Measurements from ENCODE around the gene RPL7A. TPM values are rescaled to one million over a fixed set of nuclear protein-coding genes. Genes with fewer than 3 reads are reported as not detected.

RPL7A gene
- total RNA-seq, 3 donors from 2014 or later (not counting 1 experiment from before 2014, with no cell fraction given), result 1,409 to 1,616 (median 1,600) TPM

DNA sequence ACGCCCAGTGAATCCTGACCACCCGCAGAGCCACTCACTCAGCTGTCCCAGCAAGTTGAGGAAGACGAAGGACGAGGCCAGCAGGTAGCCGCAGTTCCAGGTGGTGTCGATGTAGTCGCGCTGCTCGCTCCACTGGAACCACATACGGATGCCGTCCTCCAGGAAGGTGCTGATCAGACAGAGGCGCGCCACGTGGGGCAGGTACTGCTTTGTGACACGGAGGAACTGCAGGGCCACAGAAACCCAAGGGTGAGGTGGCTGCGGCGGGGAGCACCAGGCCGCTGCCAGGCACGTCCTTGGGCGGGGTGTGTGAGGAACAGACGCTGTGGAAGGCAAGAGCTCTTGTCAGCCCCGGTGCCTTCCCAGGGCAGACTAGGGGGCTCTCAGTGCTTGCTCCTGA lies 19.2 kb downstream of the RPL7A start:
- 95% methylated on average over 22 of the region's 22 CpGs for WGBS (ENCODE audit: insufficient coverage)
- Histone ChIP-seq H3K4me3 (ENCODE audit: low read length) (no peak overlapping the region), H3K27ac (ENCODE audit: low read length) (no peak overlapping the region), H3K27me3 (ENCODE audit: control insufficient read depth, insufficient read depth, low read length) (no peaks in the 10 kb centered on the region), H3K9me3 (ENCODE audit: control insufficient read depth, insufficient read depth, low read length) (no peaks in the 10 kb centered on the region), H3K4me1 (ENCODE audit: control insufficient read depth, insufficient read depth, low read length) (peaks cover 54% of the 10 kb centered on the region), H3K36me3 (ENCODE audit: control insufficient read depth, insufficient read depth, low read length) (peaks cover 55% of the 10 kb centered on the region)
- Mint-ChIP-seq H3K36me3 (peaks cover 7% of the 10 kb centered on the region), H3K27me3 (ENCODE audit: low read depth in 2 of 2) (no peaks in the 10 kb centered on the region), H3K4me1 (peaks cover 57 to 68% of the 10 kb centered on the region in 2 donors), H3K27ac (no peak overlapping the region), H3K9me3 (no peaks in the 10 kb centered on the region), H3K4me3 (no peak overlapping the region)
- TF ChIP-seq, protein P1, sequence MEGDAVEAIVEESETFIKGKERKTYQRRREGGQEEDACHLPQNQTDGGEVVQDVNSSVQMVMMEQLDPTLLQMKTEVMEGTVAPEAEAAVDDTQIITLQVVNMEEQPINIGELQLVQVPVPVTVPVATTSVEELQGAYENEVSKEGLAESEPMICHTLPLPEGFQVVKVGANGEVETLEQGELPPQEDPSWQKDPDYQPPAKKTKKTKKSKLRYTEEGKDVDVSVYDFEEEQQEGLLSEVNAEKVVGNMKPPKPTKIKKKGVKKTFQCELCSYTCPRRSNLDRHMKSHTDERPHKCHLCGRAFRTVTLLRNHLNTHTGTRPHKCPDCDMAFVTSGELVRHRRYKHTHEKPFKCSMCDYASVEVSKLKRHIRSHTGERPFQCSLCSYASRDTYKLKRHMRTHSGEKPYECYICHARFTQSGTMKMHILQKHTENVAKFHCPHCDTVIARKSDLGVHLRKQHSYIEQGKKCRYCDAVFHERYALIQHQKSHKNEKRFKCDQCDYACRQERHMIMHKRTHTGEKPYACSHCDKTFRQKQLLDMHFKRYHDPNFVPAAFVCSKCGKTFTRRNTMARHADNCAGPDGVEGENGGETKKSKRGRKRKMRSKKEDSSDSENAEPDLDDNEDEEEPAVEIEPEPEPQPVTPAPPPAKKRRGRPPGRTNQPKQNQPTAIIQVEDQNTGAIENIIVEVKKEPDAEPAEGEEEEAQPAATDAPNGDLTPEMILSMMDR (IDR thresholded peaks at IDR 0.05), result no peak
- intact Hi-C loops (cut with micrococcal nuclease), result no loop called here
- DNase-seq (no peak), ATAC-seq (no peak)

DNA sequence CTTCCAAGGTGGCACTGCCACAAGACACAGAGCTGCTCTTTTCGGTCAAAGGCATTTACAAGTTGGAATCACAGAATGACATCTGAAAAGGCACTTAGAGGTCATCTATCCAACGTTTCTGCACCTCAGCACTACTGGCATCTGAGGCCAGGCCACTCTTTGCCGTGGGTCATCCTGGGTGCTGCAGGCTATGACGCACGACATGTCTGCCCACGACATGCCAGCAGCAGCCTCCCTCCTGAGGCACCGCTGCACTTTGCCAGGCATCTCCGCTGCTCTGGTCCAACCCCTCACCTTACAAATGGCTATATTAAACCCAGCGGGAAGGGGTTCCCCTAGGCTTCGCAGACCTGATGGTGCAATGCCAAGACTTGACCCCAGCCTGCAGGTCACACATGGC lies 19.8 kb downstream of the RPL7A start:
- Histone ChIP-seq H3K4me1 (ENCODE audit: control insufficient read depth, insufficient read depth, low read length) (peaks cover 60% of the 10 kb centered on the region), H3K36me3 (ENCODE audit: control insufficient read depth, insufficient read depth, low read length) (peaks cover 51% of the 10 kb centered on the region), H3K27ac (ENCODE audit: low read length) (no peak overlapping the region), H3K4me3 (ENCODE audit: low read length) (no peak overlapping the region), H3K27me3 (ENCODE audit: control insufficient read depth, insufficient read depth, low read length) (no peaks in the 10 kb centered on the region), H3K9me3 (ENCODE audit: control insufficient read depth, insufficient read depth, low read length) (no peaks in the 10 kb centered on the region)
- 92% methylated on average over 10 of the region's 10 CpGs for WGBS (ENCODE audit: insufficient coverage)
- Mint-ChIP-seq H3K9me3 (no peaks in the 10 kb centered on the region), H3K36me3 (peaks cover 7% of the 10 kb centered on the region), H3K4me3 (no peak overlapping the region), H3K27ac (no peak overlapping the region), H3K27me3 (ENCODE audit: low read depth in 2 of 2) (no peaks in the 10 kb centered on the region), H3K4me1 (peaks cover 63 to 74% of the 10 kb centered on the region in 2 donors)
- ATAC-seq (no peak), DNase-seq (no peak)
- TF ChIP-seq, protein P1 (IDR thresholded peaks at IDR 0.05), result no peak
- intact Hi-C loops (cut with micrococcal nuclease), result no loop called here

DNA sequence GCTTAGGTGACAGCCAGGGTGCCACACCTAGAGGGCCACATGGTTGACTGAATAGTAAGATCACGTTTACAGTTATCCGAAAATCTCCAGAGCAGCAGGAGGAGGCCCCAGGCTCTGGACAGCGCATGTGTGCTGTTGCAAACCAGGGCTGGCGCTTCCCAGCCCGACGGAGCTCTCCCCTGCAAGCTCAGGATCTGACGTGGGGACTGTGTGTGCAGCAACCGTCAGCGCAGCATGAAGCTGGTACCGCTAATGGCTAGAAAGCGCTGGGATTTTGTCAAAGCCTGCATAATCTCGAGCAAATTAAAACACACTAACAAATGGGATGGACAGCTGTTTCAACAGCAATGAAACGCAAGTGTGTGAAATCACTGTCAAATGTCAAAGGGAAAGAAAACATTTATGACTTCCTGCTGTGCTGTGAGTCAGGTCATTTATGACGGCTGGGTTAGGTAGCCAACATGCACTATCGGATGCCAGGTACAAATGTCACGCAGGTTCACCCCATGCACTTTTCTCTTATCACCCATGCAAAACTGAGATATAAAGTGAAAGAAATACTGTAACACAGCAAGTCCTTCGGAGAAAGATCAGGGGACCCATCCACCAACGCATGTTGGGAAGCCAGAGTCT lies 20.3 kb downstream of the RPL7A start:
- Mint-ChIP-seq H3K27ac (peak overlapping the region; percentile 90 to 96), H3K4me1 (peaks cover 61 to 73% of the 10 kb centered on the region in 2 donors), H3K4me3 (peak overlapping the region; percentile 45), H3K9me3 (no peaks in the 10 kb centered on the region), H3K27me3 (ENCODE audit: low read depth in 2 of 2) (no peaks in the 10 kb centered on the region), H3K36me3 (peaks cover 6% of the 10 kb centered on the region)
- intact Hi-C loops (cut with micrococcal nuclease), result no loop called here
- 83% methylated on average over 18 of the region's 18 CpGs for WGBS (ENCODE audit: insufficient coverage)
- H3K9me3 ChIP-seq (ENCODE audit: control insufficient read depth, insufficient read depth, low read length), result no peaks in the 10 kb centered on the region
- TF ChIP-seq, protein P1 (IDR thresholded peaks at IDR 0.05), result no peak
- DNase-seq (no peak), ATAC-seq (no peak)
- H3K36me3 ChIP-seq (ENCODE audit: control insufficient read depth, insufficient read depth, low read length), result peaks cover 50% of the 10 kb centered on the region
- peaks cover 65% of the 10 kb centered on the region for H3K4me1 ChIP-seq (ENCODE audit: control insufficient read depth, insufficient read depth, low read length)
- no peak overlapping the region for H3K4me3 ChIP-seq (ENCODE audit: low read length)
- no peak overlapping the region for H3K27ac ChIP-seq (ENCODE audit: low read length)
- H3K27me3 ChIP-seq (ENCODE audit: control insufficient read depth, insufficient read depth, low read length), result no peaks in the 10 kb centered on the region

DNA sequence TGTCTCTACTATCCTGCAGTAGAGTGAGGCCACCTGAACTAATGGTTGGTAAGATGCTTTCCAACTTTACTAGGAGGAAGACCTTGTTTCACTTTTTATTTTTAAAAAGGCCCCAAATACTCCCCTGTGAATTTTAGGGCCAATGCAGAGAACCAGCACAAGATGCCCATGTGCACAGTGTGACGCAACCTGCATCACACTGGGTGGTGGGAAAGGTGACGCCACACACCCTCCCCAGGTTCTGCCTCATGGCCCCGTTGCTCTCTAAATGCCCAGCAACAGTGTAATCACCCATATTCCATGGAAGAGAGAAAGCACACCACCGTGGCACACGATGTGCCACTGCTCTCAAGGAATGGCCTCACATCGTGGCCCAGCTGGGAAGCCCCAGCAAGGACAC lies 21.4 kb downstream of the RPL7A start:
- ATAC-seq (no peak), DNase-seq (no peak)
- H3K4me3 Mint-ChIP-seq, result peak overlapping the region; percentile 52
- 71% methylated on average over 6 of the region's 6 CpGs for WGBS (ENCODE audit: insufficient coverage)
- H3K36me3 Mint-ChIP-seq, result no peaks in the 10 kb centered on the region
- peak overlapping the region; percentile 90 to 96 for H3K27ac Mint-ChIP-seq
- Histone ChIP-seq H3K27me3 (ENCODE audit: control insufficient read depth, insufficient read depth, low read length) (no peaks in the 10 kb centered on the region), H3K27ac (ENCODE audit: low read length) (peak overlapping the region; percentile 89), H3K4me3 (ENCODE audit: low read length) (no peak overlapping the region), H3K4me1 (ENCODE audit: control insufficient read depth, insufficient read depth, low read length) (peaks cover 72% of the 10 kb centered on the region), H3K9me3 (ENCODE audit: control insufficient read depth, insufficient read depth, low read length) (no peaks in the 10 kb centered on the region), H3K36me3 (ENCODE audit: control insufficient read depth, insufficient read depth, low read length) (peaks cover 41% of the 10 kb centered on the region)
- H3K9me3 Mint-ChIP-seq, result no peaks in the 10 kb centered on the region
- H3K27me3 Mint-ChIP-seq (ENCODE audit: low read depth in 2 of 2), result no peaks in the 10 kb centered on the region
- intact Hi-C loops (cut with micrococcal nuclease), result no loop called here
- H3K4me1 Mint-ChIP-seq, result peaks cover 60 to 64% of the 10 kb centered on the region in 2 donors
- TF ChIP-seq, protein P1 (IDR thresholded peaks at IDR 0.05), result no peak
